Upper lobe of left lung (tissue), 6 donors: ENCODE measurements around the gene PITPNM3. TPM values are rescaled to one million over a fixed set of nuclear protein-coding genes. Genes with fewer than 3 reads are reported as not detected.

Experiments
- ATAC-seq, 2 donors: fragments of 200-7000 bp; cut with Tn5 transposase; one replicate each; pipeline ENCODE4 v1.9.1; 2022; ENCODE audit warnings: mild to moderate bottlenecking in 2 of 2, moderate library complexity in 2 of 2; ENCODE audit not compliant: low FRiP score in 2 of 2
- DNase-seq, 2 donors: peaks; one replicate each; pipeline ENCODE4 v3.0.0-alpha.2; 2019 to 2020
- H3K27ac ChIP-seq, 4 donors: fragments of 200-600 bp; sonication (generic); one replicate each; pipeline ENCODE4 v1.5.1; 2016 to 2019
- H3K27me3 ChIP-seq, 4 donors: fragments of 200-600 bp; sonication (generic); one replicate each; pipeline ENCODE4 v1.5.1; 2017 to 2019
- H3K36me3 ChIP-seq, 4 donors: fragments of 200-600 bp; sonication (generic); one replicate each; pipeline ENCODE4 v1.5.1; 2016 to 2019
- H3K4me1 ChIP-seq, 4 donors: fragments of 200-600 bp; sonication (generic); one replicate each; pipeline ENCODE4 v1.5.1; 2018 to 2019
- H3K4me3 ChIP-seq, 4 donors: fragments of 200-600 bp; sonication (generic); one replicate each; pipeline ENCODE4 v1.5.1; 2017 to 2019; ENCODE audit warnings: mild to moderate bottlenecking in 2 of 4, moderate library complexity in 1 of 4
- H3K9me3 ChIP-seq, 4 donors: fragments of 200-600 bp; sonication (generic); one replicate each; pipeline ENCODE4 v1.5.1; 2018 to 2019
- EP300 ChIP-seq, 4 donors: sonication (generic); formaldehyde crosslinking; IDR thresholded peaks; one replicate each; pipeline ENCODE4 v1.5.1; 2017; ENCODE audit warnings: antibody characterized with exemption in 4 of 4, control low read depth in 2 of 4
- POLR2A ChIP-seq, 4 donors: fragments of 450-650 bp; IDR thresholded peaks; one replicate each; pipeline ENCODE4 v1.5.1; 2016 to 2017; ENCODE audit warnings: antibody characterized with exemption in 4 of 4, mild to moderate bottlenecking in 2 of 4
- POLR2AphosphoS5 ChIP-seq, 2 donors: sonication (generic); formaldehyde crosslinking; IDR thresholded peaks; one replicate each; pipeline ENCODE4 v1.5.1; 2017; ENCODE audit warnings: antibody characterized with exemption in 2 of 2
- WGBS, 2 donors: methylation state at CpG; one replicate each; pipeline ENCODE4 v1.1.5; 2017 to 2018; 5-methylcytosine and 5-hydroxymethylcytosine counted together
- total RNA-seq, 6 donors: library from RNA; depleted of rRNA in 4 of 6; stranded (reverse); fragments of >200 nt in 4 of 6; gene quantifications; one replicate each; pipeline versions ENCODE4 v1.1.0 to v1.2.1, GENCODE V29; 2016 to 2021
- TF ChIP-seq, protein P1 (sequence below), 6 experiments: fragments of 450-650 bp in 4 of 6; fragments of 200-600 bp in 2 of 6; sonication (generic) in 2 of 6; IDR thresholded peaks; one replicate each; pipeline ENCODE4 v1.5.1; 2016 to 2019; ENCODE audit warnings: antibody characterized with exemption in 6 of 6
- donor health status: DM: no; HTN: no; CAD: no; lungs with moderate emphysema.
- donor health status: DM: no; HTN: yes; CAD: no; lungs with severe emphysema.

PITPNM3 gene
- total RNA-seq, 6 donors from 2014 or later, result 10.3 to 16.3 (median 12.5) TPM

DNA sequence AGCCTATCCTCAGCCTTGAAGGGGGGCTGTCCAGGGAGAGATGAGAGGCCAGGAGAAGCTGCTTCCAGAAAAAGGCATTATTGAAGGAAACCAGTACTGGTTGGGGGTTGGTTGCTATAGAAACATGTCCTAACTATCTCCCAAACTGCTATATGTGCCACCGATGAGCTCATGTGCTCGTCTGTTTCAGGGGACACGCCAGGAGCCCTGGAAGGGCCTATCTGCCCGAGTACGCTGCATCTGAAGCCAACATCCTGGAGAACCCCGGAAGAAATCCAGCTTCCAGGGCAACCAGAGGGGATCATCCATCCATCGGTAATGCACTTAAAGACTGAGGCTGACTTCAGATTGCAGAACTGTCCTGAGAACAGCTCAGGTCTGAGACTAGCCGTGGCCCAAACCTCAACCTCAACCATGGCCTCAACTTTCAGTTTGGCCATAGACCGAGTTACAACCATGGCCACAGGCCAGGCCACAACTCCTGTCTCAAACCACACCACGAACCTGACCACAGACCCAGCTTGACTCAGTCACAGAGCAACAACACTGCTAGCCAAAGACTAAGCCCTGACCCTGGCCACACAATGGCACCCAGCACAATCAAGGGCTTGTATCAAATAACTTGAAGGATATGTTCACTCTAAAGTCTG, 10.2 kb downstream of the PITPNM3 start:
- no peaks in the 10 kb centered on the region for H3K27me3 ChIP-seq
- H3K4me3 ChIP-seq, result no peak overlapping the region
- TF ChIP-seq EP300 (IDR thresholded peaks at IDR 0.05) (no peak), POLR2A (IDR thresholded peaks at IDR 0.05) (no peak), POLR2AphosphoS5 (IDR thresholded peaks at IDR 0.05) (no peak)
- TF ChIP-seq, protein P1, sequence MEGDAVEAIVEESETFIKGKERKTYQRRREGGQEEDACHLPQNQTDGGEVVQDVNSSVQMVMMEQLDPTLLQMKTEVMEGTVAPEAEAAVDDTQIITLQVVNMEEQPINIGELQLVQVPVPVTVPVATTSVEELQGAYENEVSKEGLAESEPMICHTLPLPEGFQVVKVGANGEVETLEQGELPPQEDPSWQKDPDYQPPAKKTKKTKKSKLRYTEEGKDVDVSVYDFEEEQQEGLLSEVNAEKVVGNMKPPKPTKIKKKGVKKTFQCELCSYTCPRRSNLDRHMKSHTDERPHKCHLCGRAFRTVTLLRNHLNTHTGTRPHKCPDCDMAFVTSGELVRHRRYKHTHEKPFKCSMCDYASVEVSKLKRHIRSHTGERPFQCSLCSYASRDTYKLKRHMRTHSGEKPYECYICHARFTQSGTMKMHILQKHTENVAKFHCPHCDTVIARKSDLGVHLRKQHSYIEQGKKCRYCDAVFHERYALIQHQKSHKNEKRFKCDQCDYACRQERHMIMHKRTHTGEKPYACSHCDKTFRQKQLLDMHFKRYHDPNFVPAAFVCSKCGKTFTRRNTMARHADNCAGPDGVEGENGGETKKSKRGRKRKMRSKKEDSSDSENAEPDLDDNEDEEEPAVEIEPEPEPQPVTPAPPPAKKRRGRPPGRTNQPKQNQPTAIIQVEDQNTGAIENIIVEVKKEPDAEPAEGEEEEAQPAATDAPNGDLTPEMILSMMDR (IDR thresholded peaks at IDR 0.05), result no peak
- H3K9me3 ChIP-seq, result no peaks in the 10 kb centered on the region
- H3K36me3 ChIP-seq, result no peaks in the 10 kb centered on the region
- H3K4me1 ChIP-seq, result peaks cover 7 to 15% (median 14%) of the 10 kb centered on the region in 4 donors
- ATAC-seq (no peak), DNase-seq (no peak)
- H3K27ac ChIP-seq, result no peak overlapping the region
- WGBS, 2 donors, result 80 to 89% methylated on average over 2 to 10 of the region's 10 CpGs

DNA sequence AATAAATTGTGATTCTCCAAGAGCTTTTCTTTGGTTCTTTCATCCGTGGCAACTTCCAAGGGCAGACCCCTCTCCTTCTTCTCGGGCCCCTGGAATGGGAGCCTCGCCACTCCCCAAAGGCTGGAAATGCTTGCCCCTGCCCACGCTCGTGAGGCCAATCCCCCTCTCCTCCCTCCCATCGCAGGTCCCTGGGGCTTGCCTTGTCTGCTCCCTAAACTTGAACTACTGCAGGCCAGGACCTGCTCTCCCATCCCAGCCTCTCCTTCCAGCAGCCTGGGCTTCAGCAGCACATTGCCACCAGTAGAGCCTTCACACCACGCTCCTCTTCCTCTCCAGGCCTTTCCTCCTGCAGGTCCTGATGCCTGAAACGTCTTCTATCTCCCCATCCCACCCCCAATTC, 11.1 kb downstream of the PITPNM3 start:
- DNase-seq (no peak), ATAC-seq (no peak)
- no peak overlapping the region for H3K4me3 ChIP-seq
- H3K4me1 ChIP-seq, result peaks cover 7 to 15% (median 14%) of the 10 kb centered on the region in 4 donors
- H3K27me3 ChIP-seq, result no peaks in the 10 kb centered on the region
- 89 to 95% methylated on average over 8 of the region's 8 CpGs for WGBS, 2 donors
- no peak overlapping the region for H3K27ac ChIP-seq
- H3K9me3 ChIP-seq, result no peaks in the 10 kb centered on the region
- TF ChIP-seq, protein P1 (IDR thresholded peaks at IDR 0.05), result no peak
- TF ChIP-seq POLR2A (IDR thresholded peaks at IDR 0.05) (no peak), POLR2AphosphoS5 (IDR thresholded peaks at IDR 0.05) (no peak), EP300 (IDR thresholded peaks at IDR 0.05) (no peak)
- H3K36me3 ChIP-seq, result no peaks in the 10 kb centered on the region

DNA sequence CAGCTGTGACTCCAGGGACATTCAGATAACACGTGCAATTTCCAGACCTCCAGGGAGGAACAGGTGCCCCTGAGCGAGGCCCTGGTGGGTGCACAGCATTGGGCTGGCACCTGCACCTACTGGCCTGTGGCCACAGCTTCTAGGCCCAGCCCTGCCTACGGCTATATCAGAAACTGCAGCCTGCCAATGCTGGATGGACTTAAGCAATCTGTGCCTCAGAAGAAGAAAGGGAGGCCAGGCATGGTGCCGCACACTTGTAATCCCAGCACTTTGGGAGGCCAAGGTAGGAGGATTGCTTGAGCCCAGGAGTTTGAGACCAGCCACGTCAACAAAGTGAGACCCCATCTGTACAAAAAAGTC, 12.4 kb downstream of the PITPNM3 start:
- H3K27ac ChIP-seq, result no peak overlapping the region
- peaks cover 7 to 12% (median 12%) of the 10 kb centered on the region in 4 donors for H3K4me1 ChIP-seq
- no peaks in the 10 kb centered on the region for H3K9me3 ChIP-seq
- H3K27me3 ChIP-seq, result no peaks in the 10 kb centered on the region
- no peak overlapping the region for H3K4me3 ChIP-seq
- 88 to 93% methylated on average over 2 to 5 of the region's 5 CpGs for WGBS, 2 donors
- ATAC-seq (no peak), DNase-seq (no peak)
- TF ChIP-seq, protein P1 (IDR thresholded peaks at IDR 0.05), result no peak
- no peak for TF ChIP-seq POLR2A (IDR thresholded peaks at IDR 0.05)
- TF ChIP-seq EP300 (IDR thresholded peaks at IDR 0.05), result no peak
- TF ChIP-seq POLR2AphosphoS5 (IDR thresholded peaks at IDR 0.05), result no peak
- no peaks in the 10 kb centered on the region for H3K36me3 ChIP-seq

DNA sequence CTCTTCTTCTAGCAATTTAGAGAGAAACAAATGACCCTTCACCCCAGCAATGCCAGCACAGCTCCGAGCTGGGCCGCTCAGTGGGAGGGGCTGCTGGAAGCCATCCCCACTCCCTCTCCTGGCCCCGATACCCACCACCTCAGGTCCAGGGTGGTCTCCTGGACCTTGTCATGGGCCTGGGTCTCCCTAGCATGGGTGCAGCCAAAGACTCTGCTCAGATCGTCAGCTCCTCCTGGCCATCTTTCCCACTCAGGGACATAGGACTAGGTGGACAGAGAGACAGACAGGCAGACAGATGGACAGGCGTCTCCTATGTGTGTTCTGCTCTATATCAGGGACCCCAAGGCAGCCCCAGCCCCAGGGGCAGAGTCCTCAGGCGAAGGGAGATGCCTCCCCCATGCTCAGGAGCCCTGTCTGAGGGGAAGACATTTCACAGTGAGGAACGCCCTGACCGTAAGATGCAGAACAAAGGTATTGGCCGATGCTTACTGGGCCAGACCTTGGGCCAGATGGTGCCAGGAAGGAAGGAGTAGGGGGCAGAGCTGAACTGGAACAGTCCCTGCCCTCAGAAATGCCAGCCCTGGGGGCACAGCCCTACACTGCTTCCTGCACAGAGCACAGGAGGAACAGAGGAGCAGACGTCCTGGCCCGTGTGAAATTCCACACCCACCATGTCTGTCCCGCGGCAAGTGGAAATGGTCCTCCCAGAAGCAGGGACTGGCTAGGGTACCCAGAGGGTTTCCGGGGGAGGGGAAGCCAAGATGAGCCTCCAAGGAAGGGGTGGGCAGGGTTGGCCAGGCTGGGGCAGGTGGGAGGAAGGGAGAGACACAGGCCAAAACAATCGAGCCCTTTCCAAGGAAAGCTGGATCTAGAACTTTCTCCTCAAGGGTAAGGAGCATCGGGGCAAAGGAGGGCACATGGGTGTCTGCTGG, 13.0 kb downstream of the PITPNM3 start:
- no peak for DNase-seq
- 87 to 95% methylated on average over 11 to 16 of the region's 16 CpGs for WGBS, 2 donors
- Histone ChIP-seq H3K4me1 (peaks cover 4 to 5% (median 5%) of the 10 kb centered on the region in 4 donors), H3K4me3 (no peak overlapping the region), H3K9me3 (no peaks in the 10 kb centered on the region), H3K36me3 (no peaks in the 10 kb centered on the region), H3K27ac (no peak overlapping the region), H3K27me3 (no peaks in the 10 kb centered on the region)
- ATAC-seq, result no peak
- no peak for TF ChIP-seq POLR2A (IDR thresholded peaks at IDR 0.05)
- no peak for TF ChIP-seq EP300 (IDR thresholded peaks at IDR 0.05)
- no peak for TF ChIP-seq POLR2AphosphoS5 (IDR thresholded peaks at IDR 0.05)
- TF ChIP-seq, protein P1 (IDR thresholded peaks at IDR 0.05), result no peak
